ENCODE data around the gene IMMP2L. TPM values are rescaled to one million over a fixed set of nuclear protein-coding genes. Genes with fewer than 3 reads are reported as not detected.

IMMP2L gene
- total RNA-seq, 1 donor from 2014 or later: 11.2 TPM

- no peak for DNase-seq (ENCODE audit: low spot score)
- TF ChIP-seq CTCF (IDR thresholded peaks at IDR 0.05; ENCODE audit: unreplicated experiment): no peak
- Mint-ChIP-seq H3K27ac (ENCODE audit: unreplicated experiment) (no peak overlapping the region), H3K4me3 (ENCODE audit: unreplicated experiment) (no peak overlapping the region), H3K36me3 (ENCODE audit: low read depth, unreplicated experiment) (no peaks in the 10 kb centered on the region), H3K9me3 (ENCODE audit: unreplicated experiment) (no peaks in the 10 kb centered on the region), H3K27me3 (ENCODE audit: unreplicated experiment) (peaks cover 3% of the 10 kb centered on the region), H3K4me1 (ENCODE audit: unreplicated experiment) (no peaks in the 10 kb centered on the region)
Measured at GRCh38 chr7:111556977-111557376, 5.3 kb downstream of the IMMP2L start.

GRCh38 chr7:111554086-111554485 is 8.2 kb downstream of the IMMP2L start:
- H3K9me3 Mint-ChIP-seq (ENCODE audit: unreplicated experiment): no peaks in the 10 kb centered on the region

GRCh38 chr7:111541067-111541466 is 21.2 kb downstream of the IMMP2L start:
- no peak for TF ChIP-seq CTCF (IDR thresholded peaks at IDR 0.05; ENCODE audit: unreplicated experiment)
- H3K4me1 Mint-ChIP-seq (ENCODE audit: unreplicated experiment): no peaks in the 10 kb centered on the region
- H3K9me3 Mint-ChIP-seq (ENCODE audit: unreplicated experiment): no peaks in the 10 kb centered on the region

More at GRCh38 chr7:111554086-111554485, 8.2 kb downstream of the IMMP2L start:
- no peaks in the 10 kb centered on the region for H3K4me1 Mint-ChIP-seq (ENCODE audit: unreplicated experiment)
- no peaks in the 10 kb centered on the region for H3K36me3 Mint-ChIP-seq (ENCODE audit: low read depth, unreplicated experiment)
- H3K27ac Mint-ChIP-seq (ENCODE audit: unreplicated experiment): no peak overlapping the region
- no peak for TF ChIP-seq CTCF (IDR thresholded peaks at IDR 0.05; ENCODE audit: unreplicated experiment)
- DNase-seq (ENCODE audit: low spot score): no peak
- no peaks in the 10 kb centered on the region for H3K27me3 Mint-ChIP-seq (ENCODE audit: unreplicated experiment)
- no peak overlapping the region for H3K4me3 Mint-ChIP-seq (ENCODE audit: unreplicated experiment)

GRCh38 chr7:111540199-111540815 is 22.0 kb downstream of the IMMP2L start:
- Mint-ChIP-seq H3K27ac (ENCODE audit: unreplicated experiment) (no peak overlapping the region), H3K27me3 (ENCODE audit: unreplicated experiment) (peaks cover 1% of the 10 kb centered on the region)
- no peak for TF ChIP-seq CTCF (IDR thresholded peaks at IDR 0.05; ENCODE audit: unreplicated experiment)

More at GRCh38 chr7:111541067-111541466, 21.2 kb downstream of the IMMP2L start:
- H3K4me3 Mint-ChIP-seq (ENCODE audit: unreplicated experiment): no peak overlapping the region
- H3K27me3 Mint-ChIP-seq (ENCODE audit: unreplicated experiment): peaks cover 1% of the 10 kb centered on the region
- H3K27ac Mint-ChIP-seq (ENCODE audit: unreplicated experiment): no peak overlapping the region
- H3K36me3 Mint-ChIP-seq (ENCODE audit: low read depth, unreplicated experiment): no peaks in the 10 kb centered on the region
- DNase-seq (ENCODE audit: low spot score): no peak

GRCh38 chr7:111537134-111537533 is 25.2 kb downstream of the IMMP2L start:
- no peaks in the 10 kb centered on the region for H3K36me3 Mint-ChIP-seq (ENCODE audit: low read depth, unreplicated experiment)
- peaks cover 9% of the 10 kb centered on the region for H3K4me1 Mint-ChIP-seq (ENCODE audit: unreplicated experiment)
- no peaks in the 10 kb centered on the region for H3K9me3 Mint-ChIP-seq (ENCODE audit: unreplicated experiment)
- H3K4me3 Mint-ChIP-seq (ENCODE audit: unreplicated experiment): no peak overlapping the region
- DNase-seq (ENCODE audit: low spot score): no peak
- TF ChIP-seq CTCF (IDR thresholded peaks at IDR 0.05; ENCODE audit: unreplicated experiment): no peak
- peaks cover 1% of the 10 kb centered on the region for H3K27me3 Mint-ChIP-seq (ENCODE audit: unreplicated experiment)
- no peak overlapping the region for H3K27ac Mint-ChIP-seq (ENCODE audit: unreplicated experiment)

More at GRCh38 chr7:111540199-111540815, 22.0 kb downstream of the IMMP2L start:
- Mint-ChIP-seq H3K4me1 (ENCODE audit: unreplicated experiment) (peaks cover 5% of the 10 kb centered on the region), H3K9me3 (ENCODE audit: unreplicated experiment) (no peaks in the 10 kb centered on the region), H3K4me3 (ENCODE audit: unreplicated experiment) (no peak overlapping the region), H3K36me3 (ENCODE audit: low read depth, unreplicated experiment) (no peaks in the 10 kb centered on the region)
- no peak for DNase-seq (ENCODE audit: low spot score)
